NCI-H1105 (cell line): ENCODE data around the gene SSBP4.

Source experiments
- DNase-seq: peaks from one replicate; lab custom pipeline; 2025; lab: John Stamatoyannopoulos, UW

Gene SSBP4

DNA sequence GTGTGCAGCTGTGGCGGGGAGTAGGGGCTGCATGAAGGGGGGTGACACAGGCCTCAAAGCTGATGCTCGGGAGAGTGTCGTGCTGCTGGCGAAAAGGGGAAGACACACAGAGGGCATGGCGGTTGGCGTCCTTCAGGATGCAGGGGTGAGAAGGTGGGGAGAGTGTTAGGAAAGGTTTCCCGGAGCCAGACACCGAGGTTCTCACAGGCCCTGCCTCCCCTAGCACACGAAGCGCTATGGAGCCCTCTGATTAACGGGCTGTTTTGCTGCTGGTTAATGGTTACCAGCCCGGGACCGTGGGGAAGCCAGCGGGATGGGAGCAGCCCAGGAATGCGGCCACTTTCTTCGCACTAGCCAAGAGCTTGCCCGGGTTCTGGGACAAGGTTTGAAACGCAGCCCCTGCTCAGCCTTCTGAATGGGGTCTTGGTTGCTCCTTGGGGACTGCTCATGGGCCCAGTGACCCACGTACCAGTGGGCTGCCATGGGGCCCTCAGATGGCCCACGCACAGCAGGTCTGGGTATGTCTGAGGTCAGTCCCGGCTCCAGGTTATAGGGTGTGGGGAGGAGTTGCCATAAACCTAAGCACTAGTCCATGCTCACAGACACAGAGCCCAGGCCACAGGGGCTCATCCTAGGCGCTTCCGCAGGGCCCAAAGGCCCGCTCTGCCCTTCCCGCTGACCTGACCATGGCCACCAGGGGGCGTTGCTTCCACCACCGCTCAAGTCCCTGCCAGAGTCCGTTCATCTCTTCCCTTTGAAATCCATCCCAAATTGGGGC, 50.1 kb downstream of the SSBP4 start:
- peak; percentile 42 for DNase-seq

GRCh38 chr19:18470787-18471186, 51.6 kb downstream of the SSBP4 start:
- no peak for DNase-seq

DNA sequence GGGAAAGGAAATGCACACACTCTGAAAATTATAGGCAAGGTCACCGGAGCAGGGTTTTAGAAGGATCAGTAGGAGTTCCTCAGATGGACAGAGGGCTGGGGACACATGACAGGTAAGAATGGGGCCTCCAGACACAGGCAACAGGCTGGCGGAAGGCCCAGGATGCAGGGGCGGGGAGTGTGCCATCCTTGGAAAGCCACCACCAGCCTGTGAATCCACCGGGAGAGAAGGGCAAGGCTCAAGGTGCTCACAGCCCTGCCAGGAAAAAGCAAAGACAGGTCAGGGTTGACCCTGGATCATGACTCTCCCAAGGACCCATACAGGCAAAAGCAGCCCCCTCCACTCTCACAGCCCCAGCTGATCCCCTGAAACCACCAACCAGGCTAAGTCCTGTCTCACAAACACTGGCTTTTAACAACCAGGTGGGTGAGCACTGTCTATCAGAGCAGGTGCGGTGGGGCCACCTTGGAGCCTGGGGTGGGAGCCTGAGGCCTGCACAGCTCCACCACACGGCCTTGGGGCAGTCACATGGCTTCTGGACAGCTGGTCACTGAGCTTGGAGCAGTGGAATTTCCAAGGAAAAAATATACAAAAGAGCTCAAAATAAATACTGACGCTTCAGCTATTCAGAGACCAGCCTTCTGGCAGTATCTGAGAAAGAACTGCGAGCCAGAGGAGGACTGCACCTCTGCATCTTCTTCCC, 54.0 kb downstream of the SSBP4 start:
- DNase-seq = no peak

GRCh38 chr19:18473706-18474087, 54.5 kb downstream of the SSBP4 start:
- DNase-seq = no peak

DNA sequence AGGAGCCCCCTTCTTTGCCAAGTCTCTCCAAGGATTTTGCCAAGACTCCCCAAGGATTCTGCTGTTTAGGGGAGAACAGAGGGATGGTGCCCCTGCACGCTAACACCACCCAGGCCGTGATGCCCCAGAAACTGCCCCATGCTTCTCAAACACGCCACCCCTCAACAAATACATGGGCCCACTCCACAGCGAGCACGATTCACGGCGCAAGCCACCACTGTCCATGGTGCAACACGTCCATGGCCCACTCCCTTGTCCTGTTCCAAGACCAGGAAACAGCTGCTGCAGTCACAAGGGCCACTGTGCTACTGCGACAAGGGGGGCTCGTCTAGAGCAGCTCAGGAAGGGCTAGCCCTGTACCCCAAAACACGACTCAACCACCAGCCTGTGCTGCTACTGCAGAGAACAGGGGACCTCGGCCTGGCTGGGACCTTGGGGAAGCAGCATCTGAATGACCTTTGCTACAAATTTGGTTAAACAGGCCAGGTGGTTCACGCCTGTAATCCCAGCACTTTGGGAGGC, 55.2 kb downstream of the SSBP4 start:
- no peak for DNase-seq

DNA sequence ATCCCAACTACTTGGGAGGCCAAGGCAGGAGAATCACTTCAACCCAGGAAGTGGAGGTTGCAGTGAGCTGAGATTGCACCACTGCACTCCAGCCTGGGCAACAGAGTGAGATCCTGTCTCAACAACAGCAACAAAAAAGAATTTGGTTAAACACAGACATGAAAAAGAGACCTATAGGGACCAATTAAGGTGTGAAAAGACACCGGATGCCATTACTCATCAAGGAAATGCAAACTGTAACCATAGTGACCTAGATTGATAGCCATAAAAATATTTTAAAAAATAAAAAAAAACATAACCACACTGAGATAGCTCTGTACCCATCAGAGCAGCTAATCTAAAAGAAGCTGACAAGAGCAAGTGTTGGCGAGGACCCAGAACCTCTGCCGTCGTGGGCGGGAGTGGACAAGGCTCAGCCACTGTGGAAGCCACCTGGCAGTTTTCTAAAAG, 55.8 kb downstream of the SSBP4 start:
- DNase-seq = no peak

- DNase-seq = no peak
Measured at GRCh38 chr19:18475762-18476331, 56.6 kb downstream of the SSBP4 start.

GRCh38 chr19:18476507-18477041, 57.4 kb downstream of the SSBP4 start:
- no peak for DNase-seq

GRCh38 chr19:18477042-18477779, 58.0 kb downstream of the SSBP4 start:
- no peak for DNase-seq

- DNase-seq = no peak
Measured at GRCh38 chr19:18477974-18478373, 58.8 kb downstream of the SSBP4 start.

DNA sequence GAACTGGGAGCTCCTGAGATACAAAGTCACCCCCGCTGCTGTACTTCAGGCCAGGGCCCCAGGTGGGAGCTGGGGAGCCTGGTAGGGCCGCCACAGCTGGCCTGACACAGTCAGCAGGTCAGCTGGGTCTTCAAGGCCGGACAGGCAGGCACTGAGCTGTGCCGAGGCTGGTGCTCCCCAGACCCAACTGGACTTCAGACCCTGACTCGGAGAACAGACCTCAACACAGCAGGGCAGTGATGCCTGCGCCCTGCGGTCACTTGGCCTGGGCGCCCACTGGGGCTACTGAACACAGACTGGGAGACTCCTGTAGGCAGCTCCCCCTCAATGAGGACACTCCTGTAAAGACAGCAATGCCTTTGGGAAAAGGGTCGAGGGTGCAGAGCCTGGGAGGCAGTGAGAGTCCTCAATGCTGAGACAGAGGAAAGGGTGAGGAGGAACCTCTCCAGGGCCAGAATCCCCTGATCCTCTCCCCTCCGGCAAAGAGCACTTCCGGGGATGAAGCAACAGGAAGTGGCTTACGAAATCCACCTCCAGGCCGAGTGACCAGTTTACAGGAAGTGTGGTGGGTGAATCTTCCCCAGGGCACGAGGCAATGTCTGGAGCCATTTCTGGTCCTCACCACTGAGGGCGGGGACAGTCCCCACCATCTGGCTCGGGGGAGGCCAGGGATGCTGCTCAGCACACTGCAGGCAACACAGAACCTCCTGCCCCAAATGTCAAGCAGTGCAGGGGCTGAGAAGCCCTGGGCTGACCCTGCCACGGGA, 59.5 kb downstream of the SSBP4 start:
- no peak for DNase-seq

GRCh38 chr19:18480006-18480691, 61.0 kb downstream of the SSBP4 start:
- peak; percentile 79 for DNase-seq

GRCh38 chr19:18481505-18482222, 62.5 kb downstream of the SSBP4 start:
- DNase-seq = no peak

GRCh38 chr19:18483119-18483890, 64.1 kb downstream of the SSBP4 start:
- DNase-seq = peak; percentile 89
